HCT116 (cell line): Measurements from ENCODE around the gene VAV2. TPM values are rescaled to one million over a fixed set of nuclear protein-coding genes. Genes with fewer than 3 reads are reported as not detected.

Experiments
- ATAC-seq: fragments of 200-7000 bp; cut with Tn5 transposase; 2 replicates; pipeline ENCODE4 v1.9.1; 2020; ENCODE audit warnings: mild to moderate bottlenecking, moderate library complexity
- BruUV-seq: library from RNA; stranded (reverse); fragments of 400-500 nt; replicated peaks from 2 replicates; lab custom pipeline; 2021; lab: Mats Ljungman, UMichigan
- CTCF ChIA-PET: fragments of 300-600 bp; sonication (Branson Sonifier 250); formaldehyde crosslinking; loops from one replicate; lab custom pipeline; 2021; ENCODE audit warnings: antibody characterized with exemption; lab: Charles Lee
- POLR2A ChIA-PET: fragments of 300-600, 350-600 bp; sonication (Branson Sonifier 250); formaldehyde crosslinking; loops from one replicate; lab custom pipeline; 2021; ENCODE audit warnings: antibody characterized with exemption; lab: Charles Lee
- RAD21 ChIA-PET, 2 experiments: fragments of 300-600 bp; sonication (Branson Sonifier 250); formaldehyde crosslinking; loops; one replicate each; lab custom pipeline; 2023; ENCODE audit warnings: low total read pairs in 2 of 2; ENCODE audit not compliant: uncharacterized antibody in 2 of 2, unreplicated experiment in 2 of 2, low non-redundant PET in 1 of 2; lab: Charles Lee
- DNase-seq: peaks from one replicate; pipeline ENCODE4 v3.0.0-alpha.2; 2010; ENCODE audit warnings: low read depth, low spot score
- H2AFZ ChIP-seq: fragments of 200-600 bp; shearing (Covaris generic), sonication (generic); 2 replicates; pipeline ENCODE4 v1.6.1; 2017; ENCODE audit warnings: low read depth, mixed run types, mixed read lengths, antibody characterized with exemption, low read length; ENCODE audit not compliant: poor library complexity, severe bottlenecking
- H3K27ac ChIP-seq: 2 replicates; pipeline ENCODE4 v1.5.1; 2012; ENCODE audit warnings: low read depth, low read length
- H3K27me3 ChIP-seq: fragments of 200-600 bp; sonication (generic); 2 replicates; pipeline ENCODE4 v1.6.1; 2016; ENCODE audit warnings: mixed run types, low read length, mixed read lengths; ENCODE audit not compliant: insufficient read depth
- H3K36me3 ChIP-seq, 2 experiments: fragments of 200-500 bp in 1 of 2; fragments of 200-600 bp in 1 of 2; sonication (Bioruptor generic) in 1 of 2; sonication (generic) in 1 of 2; 2 replicates each; pipeline versions ENCODE4 v1.5.1 to v1.6.1; 2014 to 2016; ENCODE audit warnings: low read length in 2 of 2, inconsistent platforms in 1 of 2, mixed read lengths in 1 of 2, mixed run types in 1 of 2; ENCODE audit not compliant: insufficient read depth in 2 of 2, control insufficient read depth in 1 of 2
- H3K4me1 ChIP-seq, 2 experiments: fragments of 200-600 bp in 1 of 2; sonication (generic) in 1 of 2; 2 replicates each; pipeline versions ENCODE4 v1.5.1 to v1.6.1; 2012 to 2017; ENCODE audit warnings: low read length in 2 of 2, inconsistent platforms in 1 of 2, mild to moderate bottlenecking in 1 of 2, mixed read lengths in 1 of 2, mixed run types in 1 of 2, moderate library complexity in 1 of 2; ENCODE audit not compliant: insufficient read depth in 2 of 2, control insufficient read depth in 1 of 2
- H3K4me2 ChIP-seq: fragments of 200-600 bp; sonication (generic); 2 replicates; pipeline ENCODE4 v1.6.1; 2017; ENCODE audit warnings: mixed run types, low read length, mixed read lengths
- H3K4me3 ChIP-seq, 2 experiments: fragments of 200-600 bp in 1 of 2; sonication (generic) in 1 of 2; replicated peaks in 1 of 2; 2 replicates each; pipeline ENCODE4 v1.5.1; 2011 to 2016; ENCODE audit warnings: low read length in 2 of 2, control low read depth in 1 of 2, low read depth in 1 of 2, mild to moderate bottlenecking in 1 of 2, mixed read lengths in 1 of 2, mixed run types in 1 of 2
- H3K79me2 ChIP-seq: fragments of 200-600 bp; sonication (generic); 2 replicates; pipeline ENCODE4 v1.6.1; 2017; ENCODE audit warnings: mild to moderate bottlenecking, mixed run types, low read length, moderate library complexity, mixed read lengths; ENCODE audit not compliant: insufficient read depth
- H3K9ac ChIP-seq: fragments of 200-600 bp; sonication (generic); 2 replicates; pipeline ENCODE4 v1.6.1; 2016; ENCODE audit warnings: low read length, mixed read lengths
- H3K9me2 ChIP-seq: fragments of 200-600 bp; sonication (generic), shearing (Covaris generic); 2 replicates; pipeline ENCODE4 v1.6.1; 2017; ENCODE audit warnings: mixed run types, mild to moderate bottlenecking, moderate library complexity; ENCODE audit not compliant: insufficient read depth
- H3K9me3 ChIP-seq, 2 experiments: fragments of 200-500 bp in 1 of 2; fragments of 200-600 bp in 1 of 2; sonication (Bioruptor generic) in 1 of 2; sonication (generic) in 1 of 2; 2 replicates each; pipeline ENCODE4 v1.6.1; 2014 to 2017; ENCODE audit warnings: low read length in 2 of 2, mixed read lengths in 2 of 2, inconsistent platforms in 1 of 2, low read depth in 1 of 2, mild to moderate bottlenecking in 1 of 2, mixed run types in 1 of 2, moderate library complexity in 1 of 2; ENCODE audit not compliant: control insufficient read depth in 1 of 2, insufficient read depth in 1 of 2
- H4K20me1 ChIP-seq: fragments of 200-600 bp; sonication (generic), shearing (Covaris generic); 2 replicates; pipeline ENCODE4 v1.6.1; 2017; ENCODE audit warnings: mixed run types, mild to moderate bottlenecking, moderate library complexity; ENCODE audit not compliant: insufficient read depth
- CBX3 ChIP-seq: IDR thresholded peaks from 2 replicates; pipeline ENCODE4 v1.6.1; 2012; ENCODE audit warnings: low read depth
- CEBPB ChIP-seq: IDR thresholded peaks from 2 replicates; pipeline ENCODE4 v1.6.1; 2012; ENCODE audit warnings: low read depth
- EGR1 ChIP-seq: IDR thresholded peaks from 2 replicates; pipeline ENCODE4 v1.6.1; 2012; ENCODE audit warnings: low read depth
- ELF1 ChIP-seq: IDR thresholded peaks from 2 replicates; pipeline ENCODE4 v1.6.1; 2012; ENCODE audit warnings: low read depth, borderline replicate concordance
- FOSL1 ChIP-seq: IDR thresholded peaks from 2 replicates; pipeline ENCODE4 v1.6.1; 2012; ENCODE audit warnings: low read depth
- JUND ChIP-seq: IDR thresholded peaks from 2 replicates; pipeline ENCODE4 v1.6.1; 2012
- MAX ChIP-seq: IDR thresholded peaks from 2 replicates; pipeline ENCODE4 v1.6.1; 2012
- POLR2AphosphoS5 ChIP-seq: IDR thresholded peaks from 2 replicates; pipeline ENCODE4 v1.6.1; 2011; ENCODE audit warnings: mild to moderate bottlenecking, low read depth, low read length, moderate library complexity
- RAD21 ChIP-seq: IDR thresholded peaks from 2 replicates; pipeline ENCODE4 v1.6.1; 2012; ENCODE audit warnings: low read depth, mild to moderate bottlenecking
- REST ChIP-seq: IDR thresholded peaks from 2 replicates; pipeline ENCODE4 v1.6.1; 2012; ENCODE audit warnings: low read depth
- SIN3A ChIP-seq: IDR thresholded peaks from 2 replicates; pipeline ENCODE4 v1.6.1; 2012; ENCODE audit warnings: low read depth
- TCF7L2 ChIP-seq: IDR thresholded peaks from 2 replicates; pipeline ENCODE4 v1.7.0; 2011; ENCODE audit warnings: borderline replicate concordance, inconsistent platforms; ENCODE audit not compliant: insufficient read depth, insufficient read length; ENCODE audit errors: extremely low read depth
- ZFX ChIP-seq: fragments of 450-650 bp; IDR thresholded peaks from 2 replicates; pipeline ENCODE4 v1.6.1; 2017
- ZNF274 ChIP-seq: fragments of 200-500 bp; sonication (Bioruptor generic); IDR thresholded peaks from 2 replicates; pipeline ENCODE4 v1.6.1; 2014; ENCODE audit warnings: mild to moderate bottlenecking, low read depth, low read length, inconsistent platforms
- intact Hi-C: fragments of 100-400 bp; cut with micrococcal nuclease; formaldehyde crosslinking; loops from 2 replicates; pipeline ENCODE4 v1.10.0; 2022
- total RNA-seq: library from RNA; stranded (reverse); gene quantifications from one replicate; pipeline ENCODE4 v1.2.1, GENCODE V29; 2021; ENCODE audit not compliant: unreplicated experiment
- TF ChIP-seq, protein P1 (sequence below): IDR thresholded peaks from 2 replicates; pipeline ENCODE4 v1.6.1; 2011; ENCODE audit warnings: mild to moderate bottlenecking, low read length, moderate library complexity; ENCODE audit not compliant: insufficient replicate concordance; ENCODE audit errors: extremely low read depth
- TF ChIP-seq, protein P2 (sequence below): IDR thresholded peaks from 2 replicates; pipeline ENCODE4 v1.6.1; 2012
- TF ChIP-seq, protein P3 (sequence below), 3 experiments: fragments of 200-600 bp in 1 of 3; sonication (generic) in 1 of 3; IDR thresholded peaks in 2 of 3; conservative IDR thresholded peaks in 1 of 3; 2 replicates each; pipeline ENCODE4 v1.5.1; 2012 to 2017; ENCODE audit warnings: low read depth in 2 of 3, low read length in 2 of 3, antibody characterized with exemption in 1 of 3, borderline replicate concordance in 1 of 3, control low read depth in 1 of 3, mild to moderate bottlenecking in 1 of 3, mixed read lengths in 1 of 3, mixed run types in 1 of 3, moderate library complexity in 1 of 3; ENCODE audit not compliant: insufficient read depth in 1 of 3

VAV2 gene
- total RNA-seq, 1 experiment from 2014 or later = 33.2 TPM

- Histone ChIP-seq H3K36me3 (no peaks in the 10 kb centered on the region), H3K27me3 (no peaks in the 10 kb centered on the region), H3K79me2 (peaks cover 23% of the 10 kb centered on the region; the same call in 1 of the 2 replicates), H2AFZ (no peak overlapping the region), H4K20me1 (no peaks in the 10 kb centered on the region), H3K4me1 (no peaks in the 10 kb centered on the region), H3K27ac (no peak overlapping the region), H3K9me2 (no peaks in the 10 kb centered on the region), H3K9me3 (no peaks in the 10 kb centered on the region), H3K4me3 (no peak overlapping the region), H3K4me2 (no peak overlapping the region), H3K9ac (no peak overlapping the region)
- intact Hi-C loops = no loop called here
- ATAC-seq = no peak
- ChIA-PET CTCF (no interaction called here), RAD21 (no interaction called here), POLR2A (no interaction called here)
- BruUV-seq = no TSS peak
- DNase-seq = no peak
- TF ChIP-seq REST (no peak), FOSL1 (no peak), CBX3 (no peak), TCF7L2 (no peak), RAD21 (no peak), CEBPB (no peak), ZFX (no peak), MAX (no peak), SIN3A (no peak), ZNF274 (no peak), ELF1 (no peak), JUND (no peak), EGR1 (no peak), POLR2AphosphoS5 (no peak)
- TF ChIP-seq, protein P1, sequence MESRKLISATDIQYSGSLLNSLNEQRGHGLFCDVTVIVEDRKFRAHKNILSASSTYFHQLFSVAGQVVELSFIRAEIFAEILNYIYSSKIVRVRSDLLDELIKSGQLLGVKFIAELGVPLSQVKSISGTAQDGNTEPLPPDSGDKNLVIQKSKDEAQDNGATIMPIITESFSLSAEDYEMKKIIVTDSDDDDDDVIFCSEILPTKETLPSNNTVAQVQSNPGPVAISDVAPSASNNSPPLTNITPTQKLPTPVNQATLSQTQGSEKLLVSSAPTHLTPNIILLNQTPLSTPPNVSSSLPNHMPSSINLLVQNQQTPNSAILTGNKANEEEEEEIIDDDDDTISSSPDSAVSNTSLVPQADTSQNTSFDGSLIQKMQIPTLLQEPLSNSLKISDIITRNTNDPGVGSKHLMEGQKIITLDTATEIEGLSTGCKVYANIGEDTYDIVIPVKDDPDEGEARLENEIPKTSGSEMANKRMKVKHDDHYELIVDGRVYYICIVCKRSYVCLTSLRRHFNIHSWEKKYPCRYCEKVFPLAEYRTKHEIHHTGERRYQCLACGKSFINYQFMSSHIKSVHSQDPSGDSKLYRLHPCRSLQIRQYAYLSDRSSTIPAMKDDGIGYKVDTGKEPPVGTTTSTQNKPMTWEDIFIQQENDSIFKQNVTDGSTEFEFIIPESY = no peak
- TF ChIP-seq, protein P2, sequence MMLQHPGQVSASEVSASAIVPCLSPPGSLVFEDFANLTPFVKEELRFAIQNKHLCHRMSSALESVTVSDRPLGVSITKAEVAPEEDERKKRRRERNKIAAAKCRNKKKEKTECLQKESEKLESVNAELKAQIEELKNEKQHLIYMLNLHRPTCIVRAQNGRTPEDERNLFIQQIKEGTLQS = no peak
- TF ChIP-seq, protein P3, sequence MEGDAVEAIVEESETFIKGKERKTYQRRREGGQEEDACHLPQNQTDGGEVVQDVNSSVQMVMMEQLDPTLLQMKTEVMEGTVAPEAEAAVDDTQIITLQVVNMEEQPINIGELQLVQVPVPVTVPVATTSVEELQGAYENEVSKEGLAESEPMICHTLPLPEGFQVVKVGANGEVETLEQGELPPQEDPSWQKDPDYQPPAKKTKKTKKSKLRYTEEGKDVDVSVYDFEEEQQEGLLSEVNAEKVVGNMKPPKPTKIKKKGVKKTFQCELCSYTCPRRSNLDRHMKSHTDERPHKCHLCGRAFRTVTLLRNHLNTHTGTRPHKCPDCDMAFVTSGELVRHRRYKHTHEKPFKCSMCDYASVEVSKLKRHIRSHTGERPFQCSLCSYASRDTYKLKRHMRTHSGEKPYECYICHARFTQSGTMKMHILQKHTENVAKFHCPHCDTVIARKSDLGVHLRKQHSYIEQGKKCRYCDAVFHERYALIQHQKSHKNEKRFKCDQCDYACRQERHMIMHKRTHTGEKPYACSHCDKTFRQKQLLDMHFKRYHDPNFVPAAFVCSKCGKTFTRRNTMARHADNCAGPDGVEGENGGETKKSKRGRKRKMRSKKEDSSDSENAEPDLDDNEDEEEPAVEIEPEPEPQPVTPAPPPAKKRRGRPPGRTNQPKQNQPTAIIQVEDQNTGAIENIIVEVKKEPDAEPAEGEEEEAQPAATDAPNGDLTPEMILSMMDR (IDR thresholded peaks at IDR 0.05 in 2 of 3, conservative IDR thresholded peaks at IDR 0.05 in 1 of 3; ENCODE audit: borderline replicate concordance in 1 of 3, insufficient read depth in 1 of 3, low read depth in 2 of 3, low read length in 2 of 3) = no peak
These were observed 70.3 kb downstream of the VAV2 start for GRCh38 chr9:133921866-133922265.
